Measurements from ENCODE around the gene ADGRG6.

The ADGRG6 gene

DNA sequence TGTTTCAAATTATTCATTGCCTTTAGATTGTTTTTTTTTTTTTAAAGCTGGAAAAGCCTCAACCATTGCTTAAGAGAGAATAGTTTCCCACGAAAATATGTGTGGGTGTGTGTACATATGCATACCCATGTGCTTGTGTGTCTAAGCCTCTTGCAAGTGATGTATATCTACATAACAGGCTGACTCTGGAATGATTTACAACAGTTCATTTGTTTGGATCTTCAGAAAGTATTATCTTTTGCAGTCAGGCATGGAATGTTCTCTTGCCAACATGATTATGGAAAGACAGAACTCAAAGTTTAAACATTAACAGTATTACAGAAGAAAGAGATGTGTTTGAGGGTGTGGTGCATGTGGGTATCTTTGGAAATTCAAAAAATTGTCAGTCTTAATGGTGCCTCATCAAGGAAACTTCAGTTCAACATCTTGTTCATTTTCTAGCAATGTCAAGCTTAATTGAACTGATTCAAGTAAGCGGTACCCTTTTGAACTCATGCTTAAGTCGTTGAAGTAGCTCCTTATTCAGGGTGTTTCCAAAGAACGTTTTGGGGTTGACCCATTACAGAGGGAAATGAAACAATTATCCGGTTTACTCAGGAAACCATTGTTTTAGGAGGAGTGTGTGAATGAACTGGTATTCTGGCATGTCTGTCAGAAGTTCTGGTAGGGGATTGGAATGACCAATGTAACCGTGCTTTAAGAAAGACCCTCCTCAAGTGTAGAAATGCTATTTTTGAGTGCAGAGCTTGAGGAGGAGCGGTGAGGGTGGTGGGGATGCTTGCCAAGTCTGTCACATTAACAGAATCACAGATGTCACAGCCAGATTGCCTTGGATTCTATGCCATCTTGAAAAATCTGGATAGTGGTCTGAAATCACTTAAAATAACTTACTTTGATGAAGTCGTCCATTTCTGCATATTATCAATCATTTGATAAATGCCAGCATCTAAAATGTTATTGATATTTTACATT lies 60.3 kb downstream of the ADGRG6 start:
- no peaks in the 10 kb centered on the region for H3K4me1 Mint-ChIP-seq
- no peak overlapping the region for H3K27ac Mint-ChIP-seq
- no peak for ATAC-seq
- no peak overlapping the region for H3K4me3 Mint-ChIP-seq
- DNase-seq (ENCODE audit: low spot score in 2 of 2), result no peak
- H3K36me3 Mint-ChIP-seq, result no peaks in the 10 kb centered on the region
- no peaks in the 10 kb centered on the region for H3K9me3 Mint-ChIP-seq

DNA sequence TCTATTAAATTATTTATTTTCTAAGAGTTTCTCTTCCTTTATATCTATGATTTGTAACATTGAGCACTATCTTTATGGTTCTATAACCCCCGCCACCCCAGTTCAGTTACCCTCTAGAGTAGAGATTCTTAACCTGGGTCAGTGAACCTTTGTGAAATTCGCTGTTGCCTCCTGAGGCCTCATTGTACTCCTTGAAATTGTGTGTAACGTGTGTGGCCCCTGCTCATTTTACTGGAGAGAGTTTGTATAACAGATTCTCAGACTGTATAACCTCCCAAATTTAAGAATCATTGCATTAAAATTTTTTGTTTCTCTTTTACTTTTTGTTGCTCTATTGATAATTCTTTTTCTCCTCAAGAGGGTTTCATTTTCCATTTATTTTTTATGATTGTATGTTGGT lies 65.3 kb downstream of the ADGRG6 start:
- Mint-ChIP-seq H3K4me1 (no peaks in the 10 kb centered on the region), H3K4me3 (no peak overlapping the region), H3K36me3 (no peaks in the 10 kb centered on the region), H3K9me3 (no peaks in the 10 kb centered on the region), H3K27ac (no peak overlapping the region)
- ATAC-seq, result no peak
- no peak for DNase-seq (ENCODE audit: low spot score in 2 of 2)

- H3K36me3 Mint-ChIP-seq, result no peaks in the 10 kb centered on the region
- no peaks in the 10 kb centered on the region for H3K9me3 Mint-ChIP-seq
- H3K27ac Mint-ChIP-seq, result no peak overlapping the region
- no peaks in the 10 kb centered on the region for H3K4me1 Mint-ChIP-seq
- H3K4me3 Mint-ChIP-seq, result no peak overlapping the region
- DNase-seq (ENCODE audit: low spot score in 2 of 2) (no peak), ATAC-seq (no peak)
Measured at GRCh38 chr6:142367501-142368018, 65.8 kb downstream of the ADGRG6 start.

- H3K27ac Mint-ChIP-seq, result no peak overlapping the region
- DNase-seq (ENCODE audit: low spot score in 2 of 2), result no peak
- no peaks in the 10 kb centered on the region for H3K4me1 Mint-ChIP-seq
- no peak overlapping the region for H3K4me3 Mint-ChIP-seq
- no peaks in the 10 kb centered on the region for H3K36me3 Mint-ChIP-seq
- no peaks in the 10 kb centered on the region for H3K9me3 Mint-ChIP-seq
- ATAC-seq, result no peak
Measured at GRCh38 chr6:142369266-142369665, 67.5 kb downstream of the ADGRG6 start.

DNA sequence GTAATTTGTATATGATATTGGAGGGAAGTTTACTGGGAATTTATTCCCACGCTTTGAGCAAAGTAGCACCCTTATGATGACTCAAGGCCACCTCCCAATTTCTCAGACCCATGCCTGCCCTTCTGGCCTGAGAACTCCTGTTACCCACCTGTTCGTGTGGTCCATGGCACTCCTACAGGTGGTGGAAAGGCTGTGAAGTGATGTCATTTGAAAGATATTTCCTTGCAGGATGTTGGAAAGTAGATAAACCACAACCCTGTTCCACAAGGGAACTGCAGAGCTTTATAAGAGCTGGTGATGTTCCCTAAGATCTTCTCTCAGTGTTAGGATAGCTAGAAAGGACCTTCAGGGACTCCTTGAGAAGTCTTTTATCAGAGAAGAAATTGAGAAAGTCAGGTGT lies 70.5 kb downstream of the ADGRG6 start:
- H3K9me3 Mint-ChIP-seq, result no peaks in the 10 kb centered on the region
- no peak for DNase-seq (ENCODE audit: low spot score in 2 of 2)
- no peak overlapping the region for H3K27ac Mint-ChIP-seq
- no peak for ATAC-seq
- H3K36me3 Mint-ChIP-seq, result no peaks in the 10 kb centered on the region
- no peak overlapping the region for H3K4me3 Mint-ChIP-seq
- H3K4me1 Mint-ChIP-seq, result no peaks in the 10 kb centered on the region

GRCh38 chr6:142373268-142374090 lies 71.7 kb downstream of the ADGRG6 start:
- Mint-ChIP-seq H3K9me3 (no peaks in the 10 kb centered on the region), H3K36me3 (no peaks in the 10 kb centered on the region), H3K27ac (no peak overlapping the region), H3K4me1 (no peaks in the 10 kb centered on the region), H3K4me3 (no peak overlapping the region)
- DNase-seq (ENCODE audit: low spot score in 2 of 2) (no peak), ATAC-seq (no peak)

DNA sequence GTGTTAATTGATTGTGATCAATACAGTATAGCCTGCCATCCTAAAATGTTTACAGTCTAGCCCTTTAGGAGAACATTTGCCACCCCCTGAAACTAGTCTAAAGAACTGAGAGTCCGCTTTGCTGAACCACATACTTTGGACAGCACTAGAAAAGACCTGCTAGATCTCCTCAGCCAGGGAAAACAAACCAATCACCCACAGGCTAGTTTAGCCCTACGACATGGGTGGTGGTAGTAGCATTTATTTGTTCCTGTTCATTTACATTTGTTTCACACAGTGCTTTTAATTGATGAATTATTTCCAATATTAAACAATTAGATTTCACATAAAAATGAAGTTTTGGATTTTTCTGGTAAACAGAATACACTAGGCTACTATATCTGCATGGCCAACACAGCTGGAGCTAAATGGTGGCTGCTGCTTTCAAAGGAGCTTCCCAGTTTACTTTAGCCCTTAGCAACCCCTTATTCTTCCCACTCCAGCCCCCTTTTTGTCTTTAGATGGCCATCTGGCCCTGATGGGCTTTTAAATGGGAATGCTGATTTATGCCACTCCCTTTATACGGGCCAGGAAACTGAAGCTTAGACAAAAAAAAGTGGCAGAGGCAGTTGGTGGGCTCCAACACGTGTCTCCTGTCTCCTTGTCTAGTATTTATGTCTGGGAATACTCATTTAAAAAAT lies 72.4 kb downstream of the ADGRG6 start:
- no peak for ATAC-seq
- no peak for DNase-seq (ENCODE audit: low spot score in 2 of 2)
- no peaks in the 10 kb centered on the region for H3K36me3 Mint-ChIP-seq
- no peaks in the 10 kb centered on the region for H3K9me3 Mint-ChIP-seq
- no peak overlapping the region for H3K4me3 Mint-ChIP-seq
- no peaks in the 10 kb centered on the region for H3K4me1 Mint-ChIP-seq
- no peak overlapping the region for H3K27ac Mint-ChIP-seq

GRCh38 chr6:142374965-142375733 lies 73.3 kb downstream of the ADGRG6 start:
- H3K36me3 Mint-ChIP-seq, result no peaks in the 10 kb centered on the region
- H3K4me1 Mint-ChIP-seq, result no peaks in the 10 kb centered on the region
- DNase-seq (ENCODE audit: low spot score in 2 of 2) (no peak), ATAC-seq (no peak)
- no peaks in the 10 kb centered on the region for H3K9me3 Mint-ChIP-seq
- no peak overlapping the region for H3K4me3 Mint-ChIP-seq
- no peak overlapping the region for H3K27ac Mint-ChIP-seq

- H3K9me3 Mint-ChIP-seq, result no peaks in the 10 kb centered on the region
- H3K36me3 Mint-ChIP-seq, result no peaks in the 10 kb centered on the region
- no peak overlapping the region for H3K4me3 Mint-ChIP-seq
- no peak overlapping the region for H3K27ac Mint-ChIP-seq
- DNase-seq (ENCODE audit: low spot score in 2 of 2) (no peak), ATAC-seq (no peak)
- no peaks in the 10 kb centered on the region for H3K4me1 Mint-ChIP-seq
Measured at GRCh38 chr6:142376115-142376514, 74.3 kb downstream of the ADGRG6 start.

DNA sequence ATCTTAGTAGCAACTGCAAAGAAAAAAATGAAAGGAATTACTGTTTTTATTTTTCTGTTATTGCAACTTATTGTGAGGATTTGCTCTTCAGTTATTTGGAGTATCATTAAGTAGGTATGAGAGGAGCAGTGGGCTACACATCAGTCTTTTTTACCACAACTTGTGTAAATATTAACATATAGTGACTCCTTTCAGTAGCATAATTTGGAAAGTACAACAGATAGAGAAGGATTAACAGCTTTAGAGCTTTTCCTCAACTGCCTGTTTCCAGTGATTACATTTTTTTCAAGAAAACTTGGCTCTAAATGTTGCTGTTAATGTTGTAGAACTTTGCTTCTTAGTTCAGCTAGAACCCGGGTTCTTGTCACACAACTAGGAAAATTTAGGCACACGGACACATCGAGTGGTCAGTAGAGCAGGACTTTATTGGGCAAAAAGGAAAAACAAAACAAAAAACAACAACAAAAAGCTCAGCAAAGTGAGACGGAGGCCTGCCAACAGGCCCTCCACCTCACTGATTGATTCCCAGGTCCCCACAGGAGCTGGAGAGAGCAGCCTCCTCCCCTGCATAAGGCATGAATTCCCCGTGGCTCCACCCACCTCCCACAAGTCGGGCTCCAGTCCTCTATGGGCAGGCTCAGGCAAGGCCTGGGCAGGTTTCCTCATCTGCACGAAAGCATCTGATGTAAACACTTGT lies 75.1 kb downstream of the ADGRG6 start:
- Mint-ChIP-seq H3K4me1 (no peaks in the 10 kb centered on the region), H3K36me3 (no peaks in the 10 kb centered on the region), H3K27ac (no peak overlapping the region), H3K4me3 (no peak overlapping the region), H3K9me3 (no peaks in the 10 kb centered on the region)
- DNase-seq (ENCODE audit: low spot score in 2 of 2) (no peak), ATAC-seq (no peak)

- DNase-seq (ENCODE audit: low spot score in 2 of 2), result no peak
- H3K27ac Mint-ChIP-seq, result no peak overlapping the region
- H3K4me3 Mint-ChIP-seq, result no peak overlapping the region
- no peaks in the 10 kb centered on the region for H3K36me3 Mint-ChIP-seq
- no peaks in the 10 kb centered on the region for H3K4me1 Mint-ChIP-seq
- ATAC-seq, result no peak
- H3K9me3 Mint-ChIP-seq, result no peaks in the 10 kb centered on the region
Measured at GRCh38 chr6:142377497-142377848, 75.7 kb downstream of the ADGRG6 start.

DNA sequence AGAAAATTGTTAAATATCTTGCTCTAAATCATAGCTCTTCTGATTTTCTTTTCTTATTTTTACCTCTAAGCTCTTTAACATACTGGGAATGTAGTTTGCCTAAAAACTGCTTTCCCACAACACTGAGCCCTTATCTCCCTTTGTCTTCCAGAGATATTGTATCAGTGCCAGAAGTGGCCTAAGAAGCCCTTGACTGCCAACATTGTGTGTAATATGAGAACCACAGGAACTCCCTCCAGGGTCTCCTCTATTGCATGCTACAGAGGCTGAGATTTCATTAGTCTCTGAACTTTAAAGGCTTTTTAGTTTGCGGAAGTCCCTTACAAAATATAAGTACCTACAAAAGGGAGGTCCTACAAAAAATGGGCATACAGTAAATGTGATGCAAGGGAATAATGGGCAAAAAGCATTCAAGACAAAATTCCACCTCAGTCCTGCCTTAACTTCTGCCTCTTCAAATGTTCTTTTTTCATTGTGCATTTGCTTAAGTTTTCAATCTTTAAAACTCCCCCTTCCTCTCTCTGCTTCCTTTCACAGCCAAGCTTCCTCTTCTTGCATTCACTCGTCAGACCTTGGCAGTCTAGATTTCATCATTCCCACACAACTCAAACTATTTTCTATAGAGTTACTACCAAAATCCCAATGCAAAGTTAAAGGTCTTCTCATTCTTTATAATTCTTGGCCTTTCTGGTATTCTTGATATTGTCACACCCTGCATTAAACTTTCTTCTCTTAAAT lies 76.5 kb downstream of the ADGRG6 start:
- no peak overlapping the region for H3K4me3 Mint-ChIP-seq
- DNase-seq (ENCODE audit: low spot score in 2 of 2) (no peak), ATAC-seq (no peak)
- no peaks in the 10 kb centered on the region for H3K9me3 Mint-ChIP-seq
- no peaks in the 10 kb centered on the region for H3K4me1 Mint-ChIP-seq
- no peaks in the 10 kb centered on the region for H3K36me3 Mint-ChIP-seq
- H3K27ac Mint-ChIP-seq, result no peak overlapping the region

DNA sequence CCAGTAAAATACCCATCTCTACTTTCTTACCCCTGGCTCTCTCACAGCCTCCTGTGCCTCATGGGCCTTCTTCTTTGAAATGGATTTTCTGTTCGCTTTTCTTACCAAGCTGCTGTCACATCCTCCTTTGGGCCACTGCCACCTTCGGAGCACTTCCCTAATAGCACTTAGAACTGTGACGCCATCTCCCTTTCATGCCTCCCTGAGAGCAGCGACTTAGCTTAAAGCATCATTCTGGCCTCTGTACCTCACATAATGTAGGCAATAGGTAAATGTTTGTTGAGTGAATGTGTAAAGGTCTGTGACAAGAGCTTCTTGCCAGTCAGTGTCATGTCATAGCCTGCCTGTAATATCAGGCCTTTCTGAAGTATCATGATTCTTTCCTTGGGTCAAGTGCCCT lies 78.8 kb downstream of the ADGRG6 start:
- no peaks in the 10 kb centered on the region for H3K36me3 Mint-ChIP-seq
- ATAC-seq, result no peak
- H3K27ac Mint-ChIP-seq, result no peak overlapping the region
- DNase-seq (ENCODE audit: low spot score in 2 of 2), result no peak
- no peak overlapping the region for H3K4me3 Mint-ChIP-seq
- no peaks in the 10 kb centered on the region for H3K9me3 Mint-ChIP-seq
- no peaks in the 10 kb centered on the region for H3K4me1 Mint-ChIP-seq

DNA sequence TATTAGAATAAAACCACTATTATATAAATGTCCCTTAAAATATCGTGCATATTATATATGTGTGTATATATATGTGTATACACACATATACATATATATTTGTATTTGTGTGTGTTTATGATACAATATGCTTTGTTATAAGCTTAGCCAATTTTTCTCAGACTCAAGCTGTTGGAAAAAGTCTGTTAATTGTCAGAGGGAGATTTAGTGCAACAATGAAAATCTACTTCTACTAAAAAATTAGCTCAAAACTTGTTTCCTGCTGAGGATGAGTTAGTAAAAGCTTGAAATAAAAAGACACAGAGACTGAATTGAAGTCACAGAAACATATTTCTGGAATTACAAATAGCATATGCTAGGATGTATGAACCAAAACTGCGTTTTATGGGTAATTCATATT lies 79.4 kb downstream of the ADGRG6 start:
- no peaks in the 10 kb centered on the region for H3K4me1 Mint-ChIP-seq
- no peaks in the 10 kb centered on the region for H3K9me3 Mint-ChIP-seq
- no peak overlapping the region for H3K27ac Mint-ChIP-seq

More for the DNA sequence above, 79.4 kb downstream of the ADGRG6 start:
- no peaks in the 10 kb centered on the region for H3K36me3 Mint-ChIP-seq
- no peak for ATAC-seq
- no peak for DNase-seq (ENCODE audit: low spot score in 2 of 2)
- no peak overlapping the region for H3K4me3 Mint-ChIP-seq

All from stimulated activated effector memory CD8-positive, alpha-beta T cell treated with anti-CD3 and anti-CD28 coated beads, Interleukin-12 subunit alpha, Interleukin-12 subunit beta, amount 100 ng/mL, for 72 hours (primary cell).